Testis (tissue), 3 donors: ENCODE measurements around the gene DTNB. TPM values are rescaled to one million over a fixed set of nuclear protein-coding genes. Genes with fewer than 3 reads are reported as not detected.

ENCODE experiments used
- DNase-seq: peaks from one replicate; pipeline ENCODE4 v3.0.0-alpha.2; 2019
- H3K27ac ChIP-seq, 2 donors: fragments of 200-600 bp; sonication (generic); one replicate each; pipeline ENCODE4 v1.5.1; 2019
- H3K27me3 ChIP-seq: fragments of 200-600 bp; sonication (generic); one replicate; pipeline ENCODE4 v1.5.1; 2019
- H3K36me3 ChIP-seq: fragments of 200-600 bp; sonication (generic); one replicate; pipeline ENCODE4 v1.5.1; 2017; ENCODE audit warnings: low read depth; ENCODE audit errors: missing control alignments
- H3K4me1 ChIP-seq: fragments of 200-600 bp; sonication (generic); one replicate; pipeline ENCODE4 v1.5.1; 2019
- H3K4me3 ChIP-seq, 2 donors: fragments of 200-600 bp; sonication (generic); one replicate each; pipeline ENCODE4 v1.5.1; 2017 to 2019
- H3K9me3 ChIP-seq: fragments of 200-600 bp; sonication (generic); one replicate; pipeline ENCODE4 v1.5.1; 2017
- CTCF ChIP-seq, 3 experiments: fragments of 450-650 bp in 2 of 3; fragments of 200-600 bp in 1 of 3; sonication (generic) in 1 of 3; IDR thresholded peaks; one replicate each; pipeline ENCODE4 v1.5.1; 2016 to 2019; ENCODE audit warnings: antibody characterized with exemption in 3 of 3, mild to moderate bottlenecking in 2 of 3, moderate library complexity in 1 of 3
- POLR2A ChIP-seq: fragments of 450-650 bp; IDR thresholded peaks from one replicate; pipeline ENCODE4 v1.6.1; 2017; ENCODE audit warnings: antibody characterized with exemption, mild to moderate bottlenecking, moderate library complexity
- WGBS, 2 donors: methylation state at CpG; one replicate each; pipeline ENCODE4 v1.1.5; 2018; 5-methylcytosine and 5-hydroxymethylcytosine counted together
- intact Hi-C: fragments of 100-400 bp; cut with DNase I; formaldehyde crosslinking; loops from one replicate; pipeline ENCODE4 v1.15.1; 2023; ENCODE audit warnings: low total_unique reads
- polyA plus RNA-seq: library from polyadenylated mRNA; stranded (reverse); fragments of 350-450 nt; fragmentation: Illumina TruSeq; extraction: RNeasy Lipid Tissue Mini Kit (QIAGEN cat#74804); gene quantifications from one replicate; pipeline ENCODE4 v1.2.3, GENCODE V29; 2014; ENCODE audit warnings: low read depth, low replicate concordance; ENCODE audit not compliant: insufficient read depth
- total RNA-seq, 2 donors: library from RNA; depleted of rRNA; stranded (reverse); fragments of >200 nt; gene quantifications; one replicate each; pipeline ENCODE4 v1.2.3, GENCODE V29; 2016

Gene DTNB
- total and polyA plus RNA-seq, 3 donors from 2014 or later, result 21.9 to 47.3 (median 45.1) TPM

GRCh38 chr2:25651782-25652455, 21.5 kb downstream of the DTNB start:
- no peak for DNase-seq
- intact Hi-C loops, result no loop called here

GRCh38 chr2:25651066-25651465, 22.3 kb downstream of the DTNB start:
- Histone ChIP-seq H3K27me3 (no peaks in the 10 kb centered on the region), H3K9me3 (no peaks in the 10 kb centered on the region), H3K36me3 (no peaks in the 10 kb centered on the region), H3K27ac (no peak overlapping the region), H3K4me3 (no peak overlapping the region), H3K4me1 (no peaks in the 10 kb centered on the region)
- no peak for DNase-seq
- 49 to 60% methylated on average over 2 of the region's 2 CpGs for WGBS, 2 donors
- intact Hi-C loops, result no loop called here
- TF ChIP-seq CTCF (IDR thresholded peaks at IDR 0.05), result no peak

More at GRCh38 chr2:25651782-25652455, 21.5 kb downstream of the DTNB start:
- Histone ChIP-seq H3K4me1 (no peaks in the 10 kb centered on the region), H3K27me3 (no peaks in the 10 kb centered on the region), H3K4me3 (no peak overlapping the region), H3K27ac (no peak overlapping the region), H3K9me3 (no peaks in the 10 kb centered on the region), H3K36me3 (no peaks in the 10 kb centered on the region)
- 23 to 39% methylated on average over 1 of the region's 1 CpG for WGBS, 2 donors
- no peak for TF ChIP-seq POLR2A
- no peak for TF ChIP-seq CTCF (IDR thresholded peaks at IDR 0.05)

- no peak overlapping the region for H3K27ac ChIP-seq
- H3K9me3 ChIP-seq, result no peaks in the 10 kb centered on the region
- no peak for DNase-seq
- H3K4me1 ChIP-seq, result no peaks in the 10 kb centered on the region
- TF ChIP-seq POLR2A, result no peak
- TF ChIP-seq CTCF (IDR thresholded peaks at IDR 0.05), result no peak
- H3K27me3 ChIP-seq, result no peaks in the 10 kb centered on the region
- intact Hi-C loops, result no loop called here
- H3K36me3 ChIP-seq, result no peaks in the 10 kb centered on the region
- H3K4me3 ChIP-seq, result no peak overlapping the region
- 89 to 94% methylated on average over 3 of the region's 3 CpGs for WGBS, 2 donors
Measured at GRCh38 chr2:25650256-25650655, 23.1 kb downstream of the DTNB start.

- H3K4me1 ChIP-seq, result no peaks in the 10 kb centered on the region
- no peak overlapping the region for H3K27ac ChIP-seq
- no peaks in the 10 kb centered on the region for H3K36me3 ChIP-seq
- intact Hi-C loops, result no loop called here
- WGBS, 2 donors, result 82 to 87% methylated on average over 4 of the region's 4 CpGs
- no peaks in the 10 kb centered on the region for H3K9me3 ChIP-seq
- no peak overlapping the region for H3K4me3 ChIP-seq
- no peak for DNase-seq
- H3K27me3 ChIP-seq, result no peaks in the 10 kb centered on the region
- TF ChIP-seq CTCF (IDR thresholded peaks at IDR 0.05), result no peak
- TF ChIP-seq POLR2A, result no peak
Measured at GRCh38 chr2:25649786-25650185, 23.6 kb downstream of the DTNB start.

- intact Hi-C loops, result no loop called here
- Histone ChIP-seq H3K4me1 (no peaks in the 10 kb centered on the region), H3K9me3 (no peaks in the 10 kb centered on the region), H3K27ac (no peak overlapping the region), H3K4me3 (no peak overlapping the region), H3K27me3 (no peaks in the 10 kb centered on the region), H3K36me3 (no peaks in the 10 kb centered on the region)
- DNase-seq, result no peak
- 90 to 97% methylated on average over 3 of the region's 3 CpGs for WGBS, 2 donors
- TF ChIP-seq CTCF (IDR thresholded peaks at IDR 0.05) (no peak), POLR2A (no peak)
Measured at GRCh38 chr2:25642298-25642697, 31.1 kb downstream of the DTNB start.
